OCI-LY1 (cell line): ENCODE data around the gene SUPT3H.

ENCODE experiments used
- H2AFZ ChIP-seq: fragments of 200-600 bp; sonication (generic), shearing (Covaris generic); 2 replicates; pipeline ENCODE4 v1.6.0; 2014; ENCODE audit warnings: antibody characterized with exemption, mild to moderate bottlenecking, low read length
- H3F3A ChIP-seq: fragments of 200-600 bp; sonication (generic), shearing (Covaris generic); 2 replicates; pipeline ENCODE4 v1.6.0; 2014; ENCODE audit warnings: mild to moderate bottlenecking, antibody characterized with exemption, low read length, moderate library complexity; ENCODE audit not compliant: insufficient read depth
- H3K27ac ChIP-seq: fragments of 200-600 bp; sonication (generic); 2 replicates; pipeline ENCODE4 v1.5.1; 2014; ENCODE audit warnings: low read length, mixed run types, mild to moderate bottlenecking, low read depth; ENCODE audit not compliant: poor library complexity, severe bottlenecking
- H3K27me3 ChIP-seq: fragments of 200-600 bp; sonication (generic); 2 replicates; pipeline ENCODE4 v1.6.0; 2014; ENCODE audit warnings: antibody characterized with exemption, mild to moderate bottlenecking, low read length, moderate library complexity; ENCODE audit not compliant: insufficient read depth
- H3K36me3 ChIP-seq: fragments of 200-600 bp; sonication (generic); 2 replicates; pipeline ENCODE4 v1.6.1; 2014; ENCODE audit warnings: mild to moderate bottlenecking, antibody characterized with exemption, low read length, moderate library complexity, mixed read lengths; ENCODE audit not compliant: insufficient read depth
- H3K4me1 ChIP-seq: fragments of 200-600 bp; sonication (generic); 2 replicates; pipeline ENCODE4 v1.5.1; 2014; ENCODE audit warnings: mild to moderate bottlenecking, low read length, moderate library complexity; ENCODE audit not compliant: insufficient read depth, severe bottlenecking
- H3K4me2 ChIP-seq: fragments of 200-600 bp; sonication (generic), shearing (Covaris generic); 2 replicates; pipeline ENCODE4 v1.6.1; 2014; ENCODE audit warnings: low read length
- H3K4me3 ChIP-seq: fragments of 200-600 bp; sonication (generic); 2 replicates; pipeline ENCODE4 v1.5.1; 2014; ENCODE audit warnings: low read length, low read depth, mild to moderate bottlenecking, mixed read lengths; ENCODE audit not compliant: poor library complexity, severe bottlenecking
- H3K79me2 ChIP-seq: fragments of 200-600 bp; shearing (Covaris generic); 2 replicates; pipeline ENCODE4 v1.6.1; 2016; ENCODE audit warnings: mixed run types, low read length, mixed read lengths; ENCODE audit not compliant: insufficient read depth
- H3K9ac ChIP-seq: fragments of 200-600 bp; sonication (generic), shearing (Covaris generic); 2 replicates; pipeline ENCODE4 v1.6.1; 2014; ENCODE audit warnings: mild to moderate bottlenecking, low read length, mixed read lengths
- H3K9me2 ChIP-seq: fragments of 200-600 bp; sonication (generic), shearing (Covaris generic); 2 replicates; pipeline ENCODE4 v1.6.1; 2014; ENCODE audit warnings: low read depth, mild to moderate bottlenecking, low read length, mixed read lengths
- H3K9me3 ChIP-seq: fragments of 200-600 bp; shearing (Covaris generic); 2 replicates; pipeline ENCODE4 v1.6.1; 2014; ENCODE audit warnings: low read length, mixed read lengths
- H4K20me1 ChIP-seq: fragments of 200-600 bp; sonication (generic), shearing (Covaris generic); 2 replicates; pipeline ENCODE4 v1.6.0; 2016; ENCODE audit warnings: mild to moderate bottlenecking, low read length; ENCODE audit not compliant: insufficient read depth
- EZH2 ChIP-seq: fragments of 200-600 bp; sonication (generic), shearing (Covaris generic); IDR thresholded peaks from 2 replicates; pipeline ENCODE4 v1.8.0; 2017; ENCODE audit warnings: borderline replicate concordance, mixed run types, mild to moderate bottlenecking, antibody characterized with exemption, low read length, moderate library complexity, mixed read lengths
- TF ChIP-seq, protein P1 (sequence below): fragments of 200-600 bp; sonication (generic), shearing (Covaris generic); IDR thresholded peaks from 2 replicates; pipeline ENCODE4 v1.5.1; 2017; ENCODE audit warnings: mild to moderate bottlenecking, antibody characterized with exemption, low read length, moderate library complexity, mixed read lengths

Gene SUPT3H

DNA sequence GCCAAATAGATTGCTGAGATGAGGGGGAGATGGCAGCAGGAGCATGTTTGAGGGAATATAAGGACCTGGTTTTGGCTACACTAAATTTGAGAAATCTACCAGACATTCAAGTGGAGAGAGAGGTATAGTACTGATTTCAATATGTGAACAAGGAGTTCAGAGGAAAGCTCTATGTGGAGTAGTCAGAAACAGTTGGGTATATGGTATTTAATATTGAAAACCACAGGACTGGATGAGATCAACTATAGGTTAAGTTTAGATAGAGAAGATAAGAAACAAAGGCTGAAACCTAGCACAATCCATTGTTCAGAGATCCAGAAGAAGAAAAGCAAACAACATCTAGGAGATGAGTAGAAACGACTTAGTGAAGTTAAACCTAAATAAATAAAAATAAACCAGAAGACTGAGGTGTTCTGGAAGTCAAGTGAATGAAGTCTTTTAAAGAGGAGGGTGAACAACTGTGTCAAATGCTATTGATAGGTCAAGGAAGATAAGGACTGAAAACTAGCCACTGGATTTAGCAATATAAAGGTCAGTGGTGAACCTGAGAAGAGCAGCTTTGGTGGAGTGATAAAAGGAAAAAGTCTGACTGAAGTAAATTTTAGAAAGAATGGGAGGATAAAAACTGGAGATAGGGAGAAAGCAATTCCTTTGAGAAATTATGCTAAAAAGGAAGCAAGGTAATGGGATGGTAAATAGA is 170.8 kb downstream of the SUPT3H start:
- Histone ChIP-seq H3K79me2 (no peaks in the 10 kb centered on the region), H3K27ac (no peak overlapping the region), H3K9me2 (no peaks in the 10 kb centered on the region)

DNA sequence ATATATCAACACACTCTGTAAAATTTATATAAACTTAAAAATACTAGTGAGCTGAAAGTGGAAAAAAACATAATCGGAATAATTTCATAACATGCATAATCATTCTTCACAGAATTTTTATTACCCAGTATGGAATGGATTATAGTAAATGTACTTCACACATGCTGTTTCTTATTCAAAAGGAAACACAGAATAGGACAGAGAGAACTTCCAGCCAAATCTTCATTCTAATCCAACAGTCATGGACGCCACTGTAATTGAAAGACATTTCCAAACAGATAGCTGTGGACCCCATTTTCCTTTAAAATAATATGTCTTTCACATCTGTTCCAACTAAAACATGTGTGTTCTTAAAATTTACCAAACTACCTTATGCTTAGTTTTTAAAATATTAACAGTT is 176.2 kb downstream of the SUPT3H start:
- Histone ChIP-seq H3K4me1 (no peaks in the 10 kb centered on the region), H3K27ac (no peak overlapping the region), H3F3A (no peaks in the 10 kb centered on the region), H2AFZ (no peak overlapping the region), H3K27me3 (no peaks in the 10 kb centered on the region), H3K9me2 (no peaks in the 10 kb centered on the region), H3K9me3 (no peaks in the 10 kb centered on the region), H4K20me1 (no peaks in the 10 kb centered on the region), H3K36me3 (no peaks in the 10 kb centered on the region), H3K79me2 (no peaks in the 10 kb centered on the region), H3K9ac (no peak overlapping the region), H3K4me2 (no peak overlapping the region), H3K4me3 (no peak overlapping the region)
- TF ChIP-seq EZH2: no peak
- TF ChIP-seq, protein P1, sequence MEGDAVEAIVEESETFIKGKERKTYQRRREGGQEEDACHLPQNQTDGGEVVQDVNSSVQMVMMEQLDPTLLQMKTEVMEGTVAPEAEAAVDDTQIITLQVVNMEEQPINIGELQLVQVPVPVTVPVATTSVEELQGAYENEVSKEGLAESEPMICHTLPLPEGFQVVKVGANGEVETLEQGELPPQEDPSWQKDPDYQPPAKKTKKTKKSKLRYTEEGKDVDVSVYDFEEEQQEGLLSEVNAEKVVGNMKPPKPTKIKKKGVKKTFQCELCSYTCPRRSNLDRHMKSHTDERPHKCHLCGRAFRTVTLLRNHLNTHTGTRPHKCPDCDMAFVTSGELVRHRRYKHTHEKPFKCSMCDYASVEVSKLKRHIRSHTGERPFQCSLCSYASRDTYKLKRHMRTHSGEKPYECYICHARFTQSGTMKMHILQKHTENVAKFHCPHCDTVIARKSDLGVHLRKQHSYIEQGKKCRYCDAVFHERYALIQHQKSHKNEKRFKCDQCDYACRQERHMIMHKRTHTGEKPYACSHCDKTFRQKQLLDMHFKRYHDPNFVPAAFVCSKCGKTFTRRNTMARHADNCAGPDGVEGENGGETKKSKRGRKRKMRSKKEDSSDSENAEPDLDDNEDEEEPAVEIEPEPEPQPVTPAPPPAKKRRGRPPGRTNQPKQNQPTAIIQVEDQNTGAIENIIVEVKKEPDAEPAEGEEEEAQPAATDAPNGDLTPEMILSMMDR: no peak

More for the DNA sequence above, 170.8 kb downstream of the SUPT3H start:
- Histone ChIP-seq H3K9me3 (no peaks in the 10 kb centered on the region), H4K20me1 (no peaks in the 10 kb centered on the region), H3K4me1 (no peaks in the 10 kb centered on the region), H3K4me3 (no peak overlapping the region), H3F3A (no peaks in the 10 kb centered on the region), H3K9ac (no peak overlapping the region), H2AFZ (no peak overlapping the region), H3K27me3 (no peaks in the 10 kb centered on the region), H3K4me2 (no peak overlapping the region), H3K36me3 (no peaks in the 10 kb centered on the region)
- no peak for TF ChIP-seq EZH2
- TF ChIP-seq, protein P1: no peak

DNA sequence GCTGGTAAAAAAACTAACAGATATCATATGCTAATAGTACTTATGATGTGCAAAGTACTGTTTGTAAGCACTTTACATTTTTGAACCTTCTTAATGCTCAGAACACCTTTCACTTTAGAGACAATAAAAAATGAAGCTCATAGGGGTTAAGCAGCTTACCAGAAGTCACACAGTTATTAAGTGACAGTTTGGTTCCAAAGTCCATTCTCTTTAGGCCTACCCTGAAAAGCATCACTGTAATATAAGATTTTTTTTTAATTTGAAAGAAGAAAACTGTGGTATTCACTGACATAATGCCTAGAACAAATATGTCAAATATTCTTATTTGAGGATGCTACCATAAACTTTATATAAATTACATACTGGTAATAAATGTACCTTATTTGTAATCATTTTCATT is 177.2 kb downstream of the SUPT3H start:
- Histone ChIP-seq H3K9me2 (no peaks in the 10 kb centered on the region), H3K9ac (no peak overlapping the region), H4K20me1 (no peaks in the 10 kb centered on the region), H3K27ac (no peak overlapping the region), H3K27me3 (no peaks in the 10 kb centered on the region), H2AFZ (no peak overlapping the region), H3K9me3 (no peaks in the 10 kb centered on the region), H3K4me1 (no peaks in the 10 kb centered on the region), H3K79me2 (no peaks in the 10 kb centered on the region), H3F3A (no peaks in the 10 kb centered on the region), H3K4me2 (no peak overlapping the region), H3K36me3 (no peaks in the 10 kb centered on the region), H3K4me3 (no peak overlapping the region)
- TF ChIP-seq, protein P1: no peak
- no peak for TF ChIP-seq EZH2
